HG02610 (cell line): ENCODE measurements around the gene YDJC.
"Not testable (repeated sequence)": the region's sequence is repeated elsewhere in the genome, so short reads cannot be mapped to it uniquely, and the experiment has no call there.

ENCODE experiments used
- ATAC-seq: cut with Tn5 transposase; IDR thresholded peaks from one replicate; pipeline ENCODE4 v1.9.1; 2021; ENCODE audit warnings: mild to moderate bottlenecking, moderate library complexity; ENCODE audit not compliant: unreplicated experiment

Gene YDJC

GRCh38 chr22:21611210-21611977, 18.4 kb downstream of the YDJC start:
- no peak for ATAC-seq

DNA sequence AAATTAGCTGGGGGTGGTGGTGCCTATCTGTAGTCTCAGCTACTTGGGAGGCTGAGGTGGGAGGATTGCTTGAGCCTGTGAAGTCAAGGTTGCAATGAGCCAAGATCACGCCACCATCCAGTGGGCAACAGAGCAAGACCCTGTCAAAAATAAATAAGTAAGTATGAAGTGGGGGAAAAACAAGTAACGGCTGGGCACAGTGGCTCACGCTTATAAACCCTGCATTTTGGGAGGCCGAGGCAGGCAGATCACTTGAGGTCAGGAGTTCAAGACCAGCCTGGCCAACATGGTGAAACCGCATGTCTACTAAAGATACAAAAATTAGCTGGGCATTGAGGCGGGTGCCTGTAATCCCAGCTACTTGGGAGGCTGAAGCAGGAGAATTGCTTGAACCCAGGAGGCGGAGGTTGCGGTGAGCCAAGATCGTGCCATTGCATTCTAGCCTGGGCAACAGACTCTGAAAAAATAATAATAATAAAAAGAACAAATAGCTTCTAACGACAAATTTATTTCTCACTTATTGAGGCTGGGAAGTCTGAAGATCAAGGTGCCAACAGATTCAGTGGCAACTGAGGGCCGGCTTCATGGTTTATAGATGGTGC, 20.2 kb downstream of the YDJC start:
- ATAC-seq: not testable (repeated sequence)

GRCh38 chr22:21606775-21607174, 23.0 kb downstream of the YDJC start:
- ATAC-seq: no peak

- no peak for ATAC-seq
Observed at GRCh38 chr22:21605887-21606564, 23.8 kb downstream of the YDJC start.

DNA sequence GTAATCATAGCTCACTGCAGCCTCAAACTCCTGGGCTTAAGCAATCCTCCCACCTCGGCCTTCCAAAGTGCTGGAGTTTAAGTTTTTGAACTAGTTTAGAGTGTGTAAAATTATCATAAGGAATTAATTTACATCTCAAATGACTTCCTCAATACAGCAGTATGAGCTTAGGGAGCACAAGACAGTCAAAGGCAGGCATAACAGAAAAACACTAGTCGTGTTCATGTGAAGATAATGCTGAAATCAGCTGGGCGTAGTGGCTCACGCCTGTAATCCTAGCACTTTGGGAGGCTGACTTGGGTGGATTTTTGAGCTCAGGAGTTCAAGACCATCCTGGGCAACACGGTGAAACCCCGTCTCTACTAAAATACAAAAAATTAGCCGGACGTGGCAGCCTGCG, 25.8 kb downstream of the YDJC start:
- ATAC-seq: no peak

DNA sequence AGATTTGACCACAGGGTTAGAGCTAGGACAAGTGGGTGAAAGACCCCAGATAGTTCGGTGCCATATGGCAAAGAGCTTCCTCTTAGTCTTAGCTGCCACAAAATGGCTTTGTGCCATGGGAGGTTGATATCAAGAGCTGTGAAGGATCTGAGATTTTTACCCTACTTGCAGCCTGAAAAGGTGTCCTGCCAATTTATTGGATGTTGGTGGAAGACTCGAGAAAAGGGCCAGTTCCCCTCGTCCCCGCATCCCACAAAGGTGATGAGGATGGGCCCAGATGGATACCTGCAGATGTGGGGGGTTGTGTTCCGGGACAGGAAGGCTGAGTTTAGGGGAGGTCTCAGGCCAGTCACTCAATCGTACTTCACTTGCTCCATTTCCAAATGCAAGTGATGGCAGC, 27.2 kb downstream of the YDJC start:
- no peak for ATAC-seq

GRCh38 chr22:21599053-21599893, 30.5 kb downstream of the YDJC start:
- ATAC-seq: no peak

GRCh38 chr22:21598302-21598701, 31.5 kb downstream of the YDJC start:
- no peak for ATAC-seq

GRCh38 chr22:21596356-21597135, 33.3 kb downstream of the YDJC start:
- not testable (repeated sequence) for ATAC-seq

DNA sequence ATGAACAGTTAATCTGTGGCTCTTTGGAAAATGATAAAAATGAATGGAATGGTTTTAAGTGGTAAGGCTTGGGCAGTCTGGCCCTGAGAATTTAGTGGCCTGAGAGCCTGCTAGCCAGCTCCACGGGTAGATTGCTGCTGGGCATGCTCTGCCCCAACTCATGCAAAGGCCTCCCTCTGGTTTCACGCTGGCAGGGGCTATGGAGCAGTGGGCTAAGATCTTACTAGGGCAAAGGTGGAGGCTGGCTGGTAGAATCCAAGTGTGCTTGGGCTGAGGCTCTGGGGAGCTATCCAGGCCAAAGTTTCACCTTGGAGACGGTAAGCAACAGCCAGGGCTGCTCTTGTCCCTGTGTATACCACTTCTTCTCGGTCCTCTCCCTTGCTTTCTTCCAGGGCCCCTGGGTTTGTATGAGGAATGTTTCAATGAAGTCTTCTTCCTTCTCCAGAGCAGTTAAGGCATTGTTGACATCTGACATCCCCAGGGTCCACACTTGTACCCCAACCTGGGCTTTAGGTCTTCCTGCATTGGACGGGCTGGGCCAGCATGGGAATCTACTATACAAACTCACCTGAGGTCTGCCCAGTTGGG, 34.9 kb downstream of the YDJC start:
- no peak for ATAC-seq

DNA sequence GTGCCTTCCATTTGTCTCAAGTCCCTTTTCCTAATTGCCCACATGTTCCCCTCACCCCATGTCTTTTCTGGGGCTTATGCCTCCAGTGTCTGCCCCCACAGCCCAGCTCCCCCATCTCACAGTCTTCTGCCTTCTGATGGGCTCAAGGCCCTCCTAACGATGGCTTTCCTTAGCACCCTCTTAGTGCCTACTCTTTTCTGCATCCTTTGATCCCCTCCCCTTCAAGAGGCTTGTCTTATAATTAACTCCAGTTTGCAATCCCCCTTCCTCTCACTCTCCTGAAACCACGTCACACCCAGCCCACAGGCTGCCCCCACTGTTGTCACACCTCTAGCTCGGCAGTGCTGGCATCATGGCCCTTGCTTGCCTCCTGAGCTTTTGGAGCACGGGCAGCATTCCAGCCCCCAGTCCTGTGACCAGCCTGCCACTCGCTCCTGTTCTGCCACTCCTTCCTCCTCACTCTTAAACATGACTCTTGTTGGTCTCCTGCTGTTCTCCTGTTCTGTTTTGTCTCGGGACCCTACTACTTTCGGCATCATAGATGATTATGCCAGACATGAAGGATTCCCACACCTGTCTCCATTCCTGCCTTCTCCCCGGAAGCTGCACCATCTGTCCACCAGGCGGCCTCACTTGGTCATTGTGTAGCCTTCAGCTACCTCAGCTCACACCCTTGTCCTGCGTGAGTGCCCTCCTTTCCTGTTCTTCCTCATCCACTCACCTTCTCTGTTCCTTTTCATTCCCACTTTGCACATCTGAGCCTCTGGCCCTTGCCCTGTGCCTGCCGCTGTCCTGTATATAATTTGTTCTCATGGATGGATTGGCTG, 36.2 kb downstream of the YDJC start:
- no peak for ATAC-seq

DNA sequence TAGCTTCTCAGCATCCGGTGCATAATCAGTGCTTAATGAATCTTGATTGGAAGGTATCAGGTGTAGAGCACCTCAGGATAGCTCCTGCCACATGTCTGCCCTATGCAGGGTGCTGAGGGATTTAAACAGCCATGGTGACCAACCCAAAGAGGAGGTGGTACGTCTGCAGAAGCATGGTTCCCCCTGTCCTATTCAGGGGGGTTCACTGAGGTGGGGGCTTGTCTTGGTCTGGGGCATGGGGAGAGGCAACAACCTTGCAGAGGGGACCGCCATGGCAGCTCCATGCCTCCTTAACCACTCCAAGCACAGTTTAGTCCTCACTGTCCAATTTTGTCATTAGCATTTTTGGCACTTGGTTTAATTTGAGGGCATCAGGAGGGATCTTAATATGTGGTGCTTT, 37.4 kb downstream of the YDJC start:
- no peak for ATAC-seq

DNA sequence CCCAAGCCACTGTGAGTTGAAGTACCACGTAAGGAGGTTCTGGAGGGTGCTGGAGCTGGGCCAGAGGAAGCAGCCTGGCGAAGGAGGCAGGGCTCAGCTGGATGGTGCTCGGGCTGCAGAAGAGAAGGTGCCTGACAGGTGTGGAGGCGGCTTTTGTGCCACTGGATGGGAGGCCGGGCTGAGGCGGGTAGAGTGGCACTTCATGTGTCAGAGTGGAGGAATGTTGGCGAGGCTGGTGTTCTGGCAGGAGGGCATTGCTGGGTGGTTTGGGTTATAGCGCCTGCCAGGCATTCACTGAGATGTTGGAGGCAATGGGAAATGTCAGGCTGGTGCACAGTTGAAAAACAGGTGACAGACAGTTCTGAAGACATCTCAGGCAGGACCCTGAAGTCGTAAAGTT, 38.1 kb downstream of the YDJC start:
- no peak for ATAC-seq

DNA sequence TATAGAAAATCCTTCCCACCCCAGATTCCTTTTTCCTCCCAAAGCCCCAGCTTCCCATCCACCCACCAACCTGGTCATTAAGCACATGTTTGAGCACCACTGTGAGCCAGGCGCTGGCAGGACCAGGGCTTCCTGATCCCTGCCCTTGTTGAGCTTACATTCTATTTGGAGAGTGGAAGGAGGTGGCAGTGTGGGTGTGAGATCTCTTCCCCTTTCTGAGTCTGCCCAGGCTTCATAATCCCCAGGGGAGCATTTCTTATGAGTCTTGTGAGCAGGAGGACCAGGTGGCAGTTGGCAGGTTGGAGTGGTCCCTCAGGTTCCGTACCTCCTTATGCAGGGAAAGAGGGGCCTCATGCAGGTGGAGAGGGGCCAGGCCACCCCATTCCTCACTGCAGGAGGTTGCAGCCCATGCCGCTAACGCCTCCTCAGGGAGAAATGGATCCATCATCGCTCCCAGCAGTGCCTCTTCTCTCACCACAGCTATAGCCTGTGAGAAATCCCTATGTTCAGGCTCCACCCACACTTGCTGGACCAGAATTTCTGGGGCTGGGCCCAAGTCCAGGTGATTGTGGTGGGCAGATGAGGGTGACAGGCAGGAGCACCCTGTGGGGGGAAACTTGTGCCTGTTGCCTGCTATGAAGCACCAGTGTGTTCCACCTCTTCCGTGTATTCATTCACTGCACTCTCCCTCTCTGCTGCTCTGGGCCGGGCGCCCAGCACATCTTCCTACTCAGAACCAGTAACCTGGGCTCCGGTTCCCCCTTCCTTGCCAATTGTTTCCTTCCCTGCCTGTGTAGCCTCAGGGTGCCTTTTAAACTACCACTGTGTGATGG, 38.8 kb downstream of the YDJC start:
- no peak for ATAC-seq

DNA sequence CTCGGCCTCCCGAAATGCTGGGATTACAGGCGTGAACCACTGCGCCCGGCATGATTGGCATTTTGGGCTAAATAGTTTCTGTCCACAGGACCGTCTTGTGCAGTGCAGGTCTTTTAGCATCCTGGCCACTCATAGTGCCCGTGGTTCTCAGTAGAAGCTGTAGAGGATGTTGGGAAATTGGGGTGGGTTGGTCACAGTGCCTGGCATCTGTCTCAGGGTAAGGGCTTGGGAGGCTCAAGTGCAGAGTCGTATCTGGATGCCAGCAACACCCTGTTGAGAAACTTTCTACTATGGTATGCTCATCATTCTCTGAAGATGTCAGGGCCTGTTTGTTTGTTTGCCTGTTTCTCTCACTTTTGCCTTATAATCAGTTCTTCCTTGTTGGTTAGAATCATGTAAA, 40.4 kb downstream of the YDJC start:
- no peak for ATAC-seq

- ATAC-seq: peak; percentile 88
Observed at GRCh38 chr22:21587803-21588611, 41.8 kb downstream of the YDJC start.

- ATAC-seq: no peak
Observed at GRCh38 chr22:21585389-21585788, 44.4 kb downstream of the YDJC start.
